HL-60/S4 treated with retinoic acid at 250 ng/mL for 4 days and 3 days (cell line): ENCODE measurements around the gene ATG7.
"Not testable (repeated sequence)": the region's sequence is repeated elsewhere in the genome, so short reads cannot be mapped to it uniquely, and the experiment has no call there.

Experiments used
- in situ Hi-C: fragments of 300-500 bp; cut with MboI; formaldehyde crosslinking; loops from 2 replicates; pipeline ENCODE4 v1.7.0; 2022; ENCODE audit warnings: low sequenced_read_pairs

ATG7 gene

DNA sequence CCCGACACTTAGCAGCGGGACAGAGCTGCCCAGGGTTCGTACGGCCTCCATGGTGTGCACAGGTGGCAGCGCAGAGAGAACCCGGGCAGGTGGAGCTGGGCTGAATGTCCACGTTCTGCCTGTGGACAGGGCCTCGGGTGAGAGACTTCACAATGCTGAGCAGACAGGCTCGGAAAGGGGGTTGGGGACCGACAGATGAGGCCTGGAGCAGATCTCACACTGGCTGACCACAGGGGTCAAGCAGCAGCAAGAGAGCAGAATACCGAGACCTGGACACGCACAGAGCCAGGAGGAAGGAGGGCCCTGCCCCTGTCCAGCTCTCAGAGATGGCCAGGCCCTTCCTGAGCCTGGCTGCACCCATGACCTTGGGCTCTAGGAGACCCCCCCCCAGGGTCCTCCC lies 288.5 kb downstream of the ATG7 start:
- in situ Hi-C loops, result no loop called here

DNA sequence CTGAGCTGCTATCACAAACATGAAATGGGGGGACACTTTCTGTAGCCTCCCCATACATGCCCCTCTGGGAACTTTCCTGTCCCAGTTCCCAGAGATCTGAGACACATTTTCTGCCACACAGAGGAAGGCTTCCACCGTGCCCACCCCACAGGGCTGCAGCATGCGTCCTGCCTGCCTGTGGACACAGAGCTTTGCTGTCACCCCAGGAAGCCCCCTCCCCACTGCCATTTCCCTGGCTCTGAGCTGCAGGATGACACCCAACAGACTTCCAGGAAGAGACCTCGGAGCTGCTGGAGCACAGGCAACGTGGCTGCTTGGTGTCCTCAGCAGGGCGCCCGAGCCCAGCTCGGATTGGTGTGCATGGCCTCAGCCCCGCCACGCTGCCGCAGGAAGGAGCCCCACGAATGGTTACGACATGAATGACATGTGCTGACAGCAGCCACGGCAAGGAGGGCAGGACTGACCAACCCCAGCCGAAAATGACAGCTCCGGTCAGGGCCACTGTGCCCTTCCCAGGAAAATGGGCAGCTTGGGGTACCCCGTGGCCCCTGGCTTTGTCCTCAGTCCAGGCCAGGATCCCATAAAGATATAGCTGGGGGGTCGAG lies 290.2 kb downstream of the ATG7 start:
- in situ Hi-C loops, result no loop called here

DNA sequence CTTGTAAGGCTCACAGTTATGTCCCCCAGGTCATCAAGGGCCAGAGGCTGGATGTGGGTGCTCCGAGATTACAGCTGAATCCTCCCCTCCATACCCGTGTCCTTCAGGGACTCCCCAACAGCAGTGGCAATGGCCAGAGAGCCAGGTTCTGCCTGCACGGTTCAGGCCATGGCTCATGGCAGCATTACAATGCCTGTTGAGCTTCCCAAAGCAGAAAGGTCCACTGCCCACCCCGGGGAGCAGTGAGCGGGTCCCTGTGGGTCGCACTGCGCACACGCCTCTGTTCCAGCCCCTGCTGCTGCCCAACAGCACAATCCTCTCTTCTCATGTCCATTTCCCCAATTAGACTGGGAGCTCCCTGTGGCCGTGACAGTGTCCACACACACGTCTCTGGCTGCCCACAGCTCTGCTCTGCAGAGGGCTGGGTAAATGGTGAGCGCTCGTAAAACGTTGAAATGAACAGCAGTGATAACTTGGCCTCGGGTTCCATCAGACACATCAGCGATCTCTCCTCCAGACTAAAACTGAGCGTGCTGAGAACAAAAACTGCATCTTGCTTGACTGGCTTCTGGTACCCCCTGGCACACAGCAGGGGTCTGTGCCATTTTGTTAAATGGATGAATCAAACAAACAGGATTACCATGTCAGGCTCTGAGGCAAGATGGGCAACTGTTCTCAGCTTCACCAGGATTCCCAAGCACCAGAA lies 291.1 kb downstream of the ATG7 start:
- in situ Hi-C loops, result no loop called here

DNA sequence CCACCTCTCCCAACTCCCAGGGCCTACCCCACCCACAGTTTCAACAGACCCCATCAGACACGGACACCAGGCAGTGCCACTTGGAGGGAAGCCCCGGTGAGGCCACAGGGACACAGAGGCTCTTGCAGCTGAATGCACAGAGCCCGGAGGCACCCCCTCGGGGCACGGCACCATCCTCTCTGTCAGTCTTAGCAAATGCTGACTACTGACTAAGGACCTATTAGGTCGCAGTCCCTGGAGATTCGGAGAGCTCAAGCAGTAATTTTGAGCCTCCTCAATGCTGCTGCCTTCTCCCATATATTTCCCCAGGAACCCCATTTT lies 291.6 kb downstream of the ATG7 start:
- in situ Hi-C loops, result no loop called here

DNA sequence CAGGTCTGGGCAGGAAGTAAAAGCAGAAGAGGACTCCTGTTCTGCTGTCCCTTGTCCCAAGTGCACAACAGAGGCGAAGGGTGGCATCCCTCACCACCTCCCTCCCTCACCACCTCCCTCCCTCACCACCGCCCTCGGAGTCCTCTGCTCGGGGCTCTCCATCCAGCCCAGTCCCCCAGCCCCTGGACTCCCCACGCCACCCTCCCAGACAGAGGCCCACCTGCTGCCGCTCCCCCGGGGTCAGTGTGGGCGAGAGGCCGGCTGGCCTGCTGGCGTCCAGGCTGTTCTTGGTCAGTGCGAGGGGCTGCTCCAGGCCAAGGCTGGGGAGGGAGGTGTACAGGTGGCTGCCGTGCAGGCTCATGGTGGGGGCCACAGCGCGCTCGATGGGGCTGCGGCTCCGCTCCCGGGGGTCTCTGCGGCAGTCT lies 292.4 kb downstream of the ATG7 start:
- in situ Hi-C loops, result no loop called here

DNA sequence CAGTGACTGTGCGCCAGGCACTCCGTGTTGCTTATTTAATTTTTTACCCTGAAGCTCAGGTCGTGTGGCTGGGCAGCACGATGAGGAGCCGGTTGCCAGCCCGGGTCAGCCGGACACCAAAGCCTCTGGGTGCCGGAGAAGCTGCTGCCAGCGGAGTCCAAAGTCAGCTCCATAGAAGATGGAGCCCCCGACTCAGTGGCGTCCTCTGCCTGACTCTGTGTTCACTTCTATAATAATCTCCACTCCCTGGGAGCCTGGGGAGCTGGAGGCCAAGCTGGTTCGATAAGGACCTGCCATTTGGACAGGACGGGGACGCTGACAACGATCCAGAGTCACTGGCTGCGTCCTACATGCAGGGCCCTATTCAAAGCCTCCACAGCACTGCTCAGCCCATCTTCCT lies 292.9 kb downstream of the ATG7 start:
- in situ Hi-C loops, result no loop called here

DNA sequence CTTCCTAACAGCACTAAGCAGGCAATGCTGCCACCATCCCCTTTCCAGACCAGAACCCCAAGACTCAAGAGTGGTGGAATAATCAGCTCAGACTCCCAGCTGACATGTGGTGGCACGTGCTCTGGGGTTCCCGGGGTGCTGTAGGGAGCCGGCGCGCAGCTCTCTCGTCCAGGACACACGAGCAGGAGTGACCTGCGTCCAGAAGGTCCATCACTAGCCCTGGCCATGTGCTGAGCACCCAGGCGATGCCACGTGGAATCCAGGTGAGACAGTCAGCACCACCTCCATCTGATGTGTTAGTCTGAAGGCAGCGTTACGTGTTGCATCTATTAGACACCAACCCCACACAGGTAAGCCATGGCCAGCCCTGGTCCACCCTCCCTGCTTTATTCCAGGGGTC lies 293.3 kb downstream of the ATG7 start:
- in situ Hi-C loops, result no loop called here

DNA sequence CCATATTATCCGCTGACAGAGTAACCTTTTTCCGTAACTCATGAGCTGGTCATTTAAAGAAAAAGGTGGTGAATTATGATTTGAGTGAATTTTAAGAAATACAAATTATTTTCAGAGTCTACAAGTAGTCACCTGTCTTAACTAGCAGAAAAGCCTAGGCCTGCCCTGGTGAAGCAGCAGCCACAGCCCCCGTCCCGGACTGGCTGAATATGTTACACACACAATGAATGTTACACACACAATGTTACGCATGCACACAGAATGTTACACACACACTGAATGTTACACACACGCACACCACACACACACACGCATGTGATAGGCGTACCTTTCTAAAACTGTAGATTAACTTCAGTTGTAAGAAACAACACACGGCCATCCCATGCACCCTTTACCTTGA lies 293.7 kb downstream of the ATG7 start:
- in situ Hi-C loops, result no loop called here

DNA sequence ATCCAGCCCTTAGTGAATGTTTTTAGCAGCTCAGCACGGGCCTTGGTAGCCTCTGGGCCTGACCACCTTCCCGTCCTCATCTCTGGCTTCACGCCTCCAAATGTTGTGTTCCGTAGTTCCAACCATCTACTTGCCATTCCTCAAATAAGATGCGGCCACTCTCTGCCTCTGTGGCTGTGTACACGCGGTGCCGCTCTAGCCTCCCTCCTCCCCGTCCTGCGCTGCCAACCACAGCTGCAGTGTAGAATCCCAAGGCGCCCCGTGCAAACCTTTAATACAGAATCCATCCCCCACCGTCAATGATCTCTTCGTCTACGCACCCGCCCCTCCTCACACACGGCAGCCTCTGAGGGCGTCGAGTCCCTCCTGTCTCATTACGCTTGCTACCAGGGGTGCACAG lies 294.3 kb downstream of the ATG7 start:
- in situ Hi-C loops, result no loop called here

DNA sequence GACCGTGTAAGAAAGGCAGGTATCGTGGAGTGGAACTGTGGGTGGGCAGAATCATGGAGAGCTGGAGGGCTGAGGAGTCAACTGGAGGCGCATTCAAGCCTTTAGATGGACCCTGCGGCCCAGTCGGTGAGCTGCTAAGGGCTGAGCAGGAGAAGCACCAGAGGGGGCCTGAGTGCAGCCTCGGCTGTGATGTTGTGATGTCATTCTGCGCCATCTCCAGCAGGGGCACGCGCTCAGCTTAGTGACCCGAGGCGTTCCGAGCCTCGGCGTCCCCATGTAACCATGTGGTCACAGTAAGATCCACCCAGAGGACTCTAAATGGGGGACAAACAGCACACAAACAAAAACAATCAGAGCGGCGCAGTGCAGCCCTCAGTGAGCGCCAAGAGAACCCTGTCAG lies 294.7 kb downstream of the ATG7 start:
- in situ Hi-C loops, result no loop called here

DNA sequence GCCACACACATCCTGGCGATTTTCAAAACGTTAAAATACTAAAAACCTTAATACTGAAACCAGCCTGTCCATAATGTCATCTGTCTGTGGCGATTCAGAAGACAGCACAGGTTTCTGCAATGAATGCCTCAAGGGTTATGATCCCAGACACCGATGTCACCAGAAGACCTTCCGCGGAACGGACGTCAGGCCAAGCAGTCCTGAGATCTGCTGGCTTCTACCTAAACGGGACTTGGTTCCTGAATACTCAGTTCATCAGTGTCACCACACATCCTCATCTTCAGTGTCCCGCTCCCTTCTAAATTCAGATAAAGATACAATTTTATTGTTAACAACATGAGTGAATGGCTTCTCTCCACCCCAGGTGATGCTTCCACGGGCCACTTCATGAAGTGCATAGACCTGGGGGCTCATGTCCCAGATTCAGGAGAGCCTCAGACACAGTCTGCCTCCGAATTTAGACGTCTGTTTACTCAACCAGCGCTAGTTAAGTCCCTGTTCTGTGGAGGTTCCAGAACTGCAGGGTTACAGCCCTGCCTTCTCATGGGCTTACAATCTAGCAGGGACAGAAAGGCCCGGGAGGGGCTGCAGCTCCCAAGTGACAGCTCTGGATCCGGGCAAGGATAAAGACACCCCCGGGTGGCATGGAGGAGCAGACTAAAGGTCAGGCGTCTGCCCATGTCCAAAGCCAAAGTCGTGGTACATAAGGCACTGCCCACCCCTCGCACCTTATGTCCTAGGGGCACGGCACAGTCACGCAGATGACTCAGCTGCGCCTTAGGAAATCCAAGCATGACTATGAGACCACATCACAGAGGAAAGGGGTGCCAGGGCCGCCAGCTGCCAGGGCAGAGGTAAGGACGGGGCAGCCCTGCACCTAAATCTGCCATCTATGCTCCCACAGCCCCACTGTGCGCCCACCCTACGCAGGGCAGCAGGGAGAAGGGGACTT lies 295.6 kb downstream of the ATG7 start:
- in situ Hi-C loops, result no loop called here

DNA sequence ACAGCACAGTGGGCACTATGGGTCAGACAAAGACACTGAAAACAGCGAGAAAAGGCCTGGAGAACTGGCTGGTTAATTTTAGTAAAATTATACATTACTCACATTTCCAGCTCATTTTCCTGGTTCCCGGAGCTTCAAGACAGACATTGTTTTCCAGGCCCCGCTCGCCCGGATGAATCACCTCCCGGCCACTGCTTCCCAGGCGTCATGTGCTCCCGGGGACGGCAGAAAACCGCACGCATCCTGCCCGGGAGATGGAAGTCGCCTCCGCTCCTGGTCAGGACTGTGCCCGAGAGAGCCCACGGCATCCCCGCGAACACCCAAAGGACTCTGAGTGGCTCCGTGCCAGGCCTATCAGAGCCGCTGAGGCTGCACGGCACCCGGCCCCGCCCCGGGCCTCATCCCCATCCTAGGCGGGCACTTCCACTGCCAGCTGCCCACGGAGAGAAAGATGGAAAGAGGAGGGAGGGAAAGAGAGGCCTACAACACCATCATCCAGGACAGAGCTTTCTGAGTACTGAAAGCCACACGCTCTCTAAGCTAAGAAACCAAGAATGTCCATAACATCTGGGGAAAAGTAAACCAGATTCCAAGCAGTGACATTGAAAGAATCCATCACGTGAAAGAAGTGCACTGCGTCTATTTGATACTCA lies 296.4 kb downstream of the ATG7 start:
- in situ Hi-C loops, result no loop called here

DNA sequence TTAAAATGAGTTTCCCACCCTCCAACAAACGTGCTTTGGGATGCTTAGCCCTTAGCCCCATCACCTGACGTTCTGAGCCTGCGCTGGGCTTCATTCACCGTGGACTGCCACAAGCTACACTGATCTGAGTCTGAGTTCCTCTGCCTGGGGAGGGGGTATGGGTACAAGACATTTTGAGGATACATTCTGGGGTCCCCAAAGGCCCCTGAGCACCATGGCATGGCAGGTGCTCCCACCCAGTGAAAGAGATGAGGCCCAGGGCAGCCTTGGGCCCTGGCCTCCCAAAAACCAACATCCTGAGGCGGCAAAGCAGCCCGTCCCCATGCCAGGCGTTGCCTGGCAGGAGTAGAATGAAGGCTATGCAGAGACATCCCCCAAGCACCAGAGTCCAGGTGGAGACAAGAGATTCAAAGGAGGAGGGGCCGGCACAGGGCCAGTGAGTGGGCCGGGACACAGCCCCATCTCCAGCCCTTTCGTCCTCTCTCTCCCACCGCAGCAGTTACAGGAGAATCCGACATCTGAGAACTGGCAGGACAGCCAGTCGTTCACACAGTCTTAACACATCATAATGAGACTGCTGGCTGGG lies 297.1 kb downstream of the ATG7 start:
- in situ Hi-C loops, result no loop called here

DNA sequence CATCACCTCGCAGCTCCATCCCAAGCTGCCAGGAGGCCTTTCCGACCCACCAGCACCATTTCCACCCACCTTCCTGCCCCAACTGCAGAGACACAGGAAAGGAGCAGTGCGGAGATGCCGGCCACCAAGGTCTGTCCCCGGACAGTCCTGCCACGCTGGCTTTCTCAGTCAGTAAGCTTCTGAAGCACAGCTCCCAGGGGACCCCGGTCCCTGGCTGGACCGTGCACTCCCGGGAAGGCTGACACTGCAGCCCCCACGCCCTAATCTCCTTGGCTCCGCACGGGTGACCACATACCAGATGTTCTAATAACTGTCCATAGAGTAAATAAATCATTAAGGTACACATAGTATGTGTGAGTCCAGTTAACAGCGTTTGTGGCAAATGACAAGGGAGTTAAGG lies 298.1 kb downstream of the ATG7 start:
- in situ Hi-C loops, result no loop called here

DNA sequence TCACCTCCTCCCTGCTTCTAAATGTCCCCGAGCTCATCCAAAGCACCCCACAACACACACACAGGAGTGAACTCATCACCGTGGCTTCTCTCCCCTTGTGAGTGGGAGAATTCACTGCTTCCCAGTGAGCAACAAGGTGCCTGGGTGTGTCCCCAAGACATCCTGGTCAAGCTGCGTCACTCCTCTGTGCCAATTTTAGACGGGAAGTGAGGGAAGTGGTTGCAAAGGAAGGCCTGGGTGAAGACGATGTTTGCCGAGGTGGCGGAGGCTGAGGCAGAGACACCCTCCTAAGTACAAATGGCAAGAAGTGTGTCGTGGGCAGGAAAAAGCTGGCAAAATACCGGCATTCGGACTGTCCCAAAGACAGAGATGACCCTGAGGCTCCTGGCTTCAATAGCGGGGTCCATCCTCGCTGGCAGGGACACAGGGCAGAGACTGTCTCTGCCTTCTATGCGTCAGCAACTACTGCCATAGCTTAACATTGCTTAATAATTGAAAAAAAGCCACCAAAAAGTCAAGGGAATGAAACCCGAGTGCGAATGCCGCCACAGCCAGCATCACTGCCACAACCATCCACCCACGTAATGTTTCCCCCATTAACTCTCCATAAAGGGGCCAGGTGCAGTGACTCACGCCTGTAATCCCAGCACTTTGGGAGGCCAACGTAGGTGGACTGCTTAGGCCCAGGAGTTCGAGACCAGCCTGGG lies 298.7 kb downstream of the ATG7 start:
- in situ Hi-C loops, result no loop called here

DNA sequence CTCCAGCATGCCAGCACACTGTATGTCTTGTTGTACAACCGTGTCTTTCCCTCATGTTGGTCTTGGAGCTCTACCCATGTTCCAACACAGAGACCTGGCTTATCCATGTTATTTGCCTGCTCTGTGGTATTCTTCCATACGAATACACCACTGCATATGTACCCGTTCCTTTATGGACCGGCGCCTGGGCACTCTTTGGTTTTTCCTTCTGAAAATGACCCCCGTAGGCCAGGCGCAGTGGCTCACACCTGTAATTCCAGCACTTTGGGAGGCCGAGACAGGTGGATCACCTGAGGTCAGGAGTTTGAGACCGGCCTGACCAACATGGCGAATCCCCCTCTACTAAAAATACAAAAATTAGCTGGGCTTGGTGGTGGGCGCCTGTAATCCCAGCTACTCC lies 300.5 kb downstream of the ATG7 start:
- in situ Hi-C loops, result not testable (repeated sequence)

DNA sequence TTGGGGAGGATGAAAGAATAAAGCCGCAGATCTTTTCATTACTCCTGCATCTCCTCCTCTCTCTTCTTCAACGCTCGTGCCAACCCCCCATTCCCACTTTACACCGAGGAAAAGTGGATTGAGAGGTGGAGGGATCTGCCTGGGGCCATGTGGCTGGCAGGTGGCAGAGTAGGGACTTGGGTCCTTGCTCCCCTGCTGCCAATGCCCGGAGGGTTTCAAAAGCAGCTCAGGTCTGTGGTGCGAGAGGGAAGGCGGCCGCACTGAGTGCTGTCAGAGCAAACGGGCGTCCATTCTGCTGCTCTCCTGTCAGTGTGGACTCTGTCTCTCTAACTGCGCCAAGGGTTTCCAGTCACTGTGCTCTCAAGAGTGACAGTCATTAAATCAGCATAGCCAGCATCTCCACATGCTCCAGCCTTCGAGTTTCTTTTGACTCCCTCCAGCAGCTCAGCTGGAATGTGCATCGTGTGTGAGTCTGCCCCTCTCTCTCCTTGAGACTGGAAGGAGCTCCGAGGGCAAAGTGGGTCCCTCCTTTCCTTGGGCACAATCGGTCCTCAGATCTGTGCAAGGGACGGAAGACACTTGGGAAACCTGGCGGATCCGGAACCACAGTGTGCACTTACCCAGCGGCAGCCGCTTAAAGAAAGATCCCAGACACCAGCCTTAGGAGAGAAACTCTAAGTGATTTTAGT lies 302.9 kb downstream of the ATG7 start:
- in situ Hi-C loops, result no loop called here

DNA sequence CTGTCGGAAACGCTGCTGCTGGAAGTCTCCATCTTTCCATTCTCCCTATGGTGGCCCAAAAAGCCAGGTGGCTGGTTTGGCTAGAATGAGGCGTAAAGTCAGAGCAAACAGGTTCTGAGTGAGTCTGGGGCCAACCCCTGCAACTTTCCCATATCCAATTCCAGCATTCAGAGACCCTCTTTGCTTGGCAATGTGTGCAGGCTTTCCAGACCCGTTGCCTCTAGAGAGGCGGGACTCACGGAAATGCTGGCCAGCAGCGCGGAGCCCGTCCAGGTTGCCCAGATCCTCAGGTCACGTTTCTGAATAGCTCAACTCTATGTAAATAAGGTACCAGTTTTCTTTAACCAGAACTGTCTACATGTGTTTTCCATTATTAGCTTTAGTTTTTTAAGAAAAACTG lies 303.5 kb downstream of the ATG7 start:
- in situ Hi-C loops, result no loop called here

DNA sequence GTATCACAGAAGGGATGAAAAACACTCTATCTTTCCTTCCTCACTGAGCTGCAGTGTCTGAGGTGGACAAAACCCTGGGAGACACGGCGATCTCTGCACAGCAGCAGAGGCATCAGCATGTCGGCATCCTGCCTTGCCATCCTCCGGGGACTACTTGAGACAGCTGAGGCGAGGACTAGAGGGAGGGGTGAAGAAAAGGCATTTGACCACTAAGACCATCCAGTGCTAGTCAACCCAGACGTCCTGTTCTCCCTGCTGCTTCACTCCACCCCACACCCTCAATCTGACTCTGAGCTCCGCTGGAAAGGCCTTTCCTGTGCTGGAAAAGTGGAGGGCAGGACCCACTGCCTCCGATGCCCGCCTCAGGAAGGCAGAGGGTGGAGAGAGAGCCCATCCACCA lies 304.3 kb downstream of the ATG7 start:
- in situ Hi-C loops, result no loop called here

DNA sequence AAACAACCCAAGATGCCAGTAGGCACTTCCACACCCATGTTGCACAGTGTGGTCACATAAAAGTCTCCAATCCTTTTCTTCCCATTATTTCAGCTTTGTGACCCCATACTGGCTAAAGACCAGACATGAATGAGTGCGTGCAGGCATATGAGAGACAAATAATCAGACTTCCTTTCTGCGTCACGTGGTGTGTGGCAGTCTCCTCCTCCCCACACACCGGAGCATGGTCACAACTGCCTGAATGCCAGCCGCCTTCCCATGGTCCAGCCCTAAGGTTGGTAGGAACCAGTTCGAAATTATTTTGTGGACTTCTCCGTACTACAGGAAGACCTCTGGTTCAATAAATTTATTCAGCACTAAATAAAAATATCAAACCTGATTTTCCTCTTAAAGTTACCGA lies 306.0 kb downstream of the ATG7 start:
- in situ Hi-C loops, result no loop called here
